HL-60 (cell line): ENCODE measurements around the gene ZP3.
"Not testable (repeated sequence)": the region's sequence is repeated elsewhere in the genome, so short reads cannot be mapped to it uniquely, and the experiment has no call there.

ENCODE experiments used
- CTCF ChIP-seq: IDR thresholded peaks from one replicate; pipeline ENCODE4 v1.5.1; 2011; ENCODE audit warnings: low read length, control low read depth, inconsistent platforms; ENCODE audit not compliant: insufficient read depth
- GABPA ChIP-seq: IDR thresholded peaks from 2 replicates; pipeline ENCODE4 v1.6.1; 2012; ENCODE audit warnings: low read depth
- POLR2AphosphoS5 ChIP-seq: IDR thresholded peaks from 2 replicates; pipeline ENCODE4 v1.6.1; 2012; ENCODE audit warnings: low read depth
- REST ChIP-seq: IDR thresholded peaks from 2 replicates; pipeline ENCODE4 v1.6.1; 2012; ENCODE audit warnings: low read depth; ENCODE audit not compliant: insufficient replicate concordance

- not testable (repeated sequence) for TF ChIP-seq CTCF, POLR2AphosphoS5, GABPA, REST
These were observed 37.6 kb downstream of the ZP3 start for GRCh38 chr7:76462271-76462882.
